A549 (cell line): ENCODE results near the gene EIF5A2. TPM values are rescaled to one million over a fixed set of nuclear protein-coding genes. Genes with fewer than 3 reads are reported as not detected.

ENCODE experiments used
- ATAC-seq, 2 experiments: fragments of 200-7000 bp in 1 of 2; fragments of >200 bp in 1 of 2; cut with Nextera tagmentation in 1 of 2; cut with Tn5 transposase in 1 of 2; 3 replicates each; pipeline versions ENCODE4 v1.8.0 to v1.9.1; 2018 to 2020; ENCODE audit warnings: mild to moderate bottlenecking in 1 of 2, moderate library complexity in 1 of 2
- CTCF ChIA-PET: fragments of 300-600 bp; sonication (Branson Sonifier 250); formaldehyde crosslinking; extraction: SDS; loops from one replicate; lab custom pipeline; 2021; ENCODE audit warnings: antibody characterized with exemption, inconsistent platforms; lab: Yijun Ruan, JAX
- POLR2A ChIA-PET: fragments of 350-600 bp; formaldehyde crosslinking; extraction: SDS; loops from one replicate; lab custom pipeline; 2021; ENCODE audit warnings: antibody characterized with exemption, inconsistent platforms; lab: Yijun Ruan, JAX
- DNase-seq, 2 experiments: peaks; one replicate each; pipeline versions ENCODE4 v3.0.0 to v3.0.0-alpha.2; 2011 to 2016; ENCODE audit warnings: low read depth in 1 of 2, low spot score in 1 of 2
- FAIRE-seq: peaks from 2 replicates; lab custom pipeline; 2011; peaks lifted over from hg19 to GRCh38; lab: Jason Lieb, UNC
- H3K27ac ChIP-seq, 2 experiments: fragments of >200 bp; sonication (Bioruptor Twin); formaldehyde crosslinking; 3 replicates each; pipeline ENCODE4 v1.5.1; 2016 to 2017
- H3K4me1 ChIP-seq: fragments of >200 bp; sonication (Bioruptor Twin); formaldehyde crosslinking; 3 replicates; pipeline ENCODE4 v1.6.1; 2016
- H3K4me2 ChIP-seq: fragments of >200 bp; sonication (Bioruptor Twin); formaldehyde crosslinking; 3 replicates; pipeline ENCODE4 v1.6.1; 2016
- H3K4me3 ChIP-seq: fragments of >200 bp; sonication (Bioruptor Twin); formaldehyde crosslinking; 3 replicates; pipeline ENCODE4 v1.5.1; 2016
- H3K9me3 ChIP-seq: fragments of >200 bp; sonication (Bioruptor Twin); formaldehyde crosslinking; 3 replicates; pipeline ENCODE4 v1.6.1; 2016
- ATOH8 ChIP-seq: fragments of 250-450 bp; sonication (Bioruptor Pico); IDR thresholded peaks from 2 replicates; pipeline ENCODE4 v1.5.0; 2020; ENCODE audit warnings: low read depth, mild to moderate bottlenecking, moderate library complexity
- BHLHE40 ChIP-seq: IDR thresholded peaks from 2 replicates; pipeline ENCODE4 v1.6.1; 2012; ENCODE audit warnings: low read depth, low read length, inconsistent platforms
- CHD2 ChIP-seq: fragments of 150-350 bp; IDR thresholded peaks from 2 replicates; pipeline ENCODE4 v1.6.1; 2014; ENCODE audit warnings: low read length; ENCODE audit not compliant: partially characterized antibody
- EHMT2 ChIP-seq: fragments of 200-600 bp; sonication (generic); IDR thresholded peaks from 2 replicates; pipeline ENCODE4 v1.6.1; 2016; ENCODE audit warnings: antibody characterized with exemption, low read depth, mild to moderate bottlenecking, moderate library complexity
- FOSL2 ChIP-seq, 2 experiments: fragments of 450-650 bp in 1 of 2; fragments of >200 bp in 1 of 2; sonication (Bioruptor Twin) in 1 of 2; formaldehyde crosslinking; IDR thresholded peaks; 2 replicates each; pipeline versions ENCODE4 v1.5.0 to v1.6.1; 2016 to 2020; ENCODE audit warnings: mild to moderate bottlenecking in 1 of 2, moderate library complexity in 1 of 2
- GATA3 ChIP-seq: IDR thresholded peaks from 2 replicates; pipeline ENCODE4 v1.6.1; 2012; ENCODE audit warnings: borderline replicate concordance
- HDAC2 ChIP-seq: fragments of 200-600 bp; sonication (generic); IDR thresholded peaks from 2 replicates; pipeline ENCODE4 v1.6.1; 2016
- HES2 ChIP-seq: fragments of >200 bp; sonication (Bioruptor Twin); formaldehyde crosslinking; IDR thresholded peaks from 2 replicates; pipeline ENCODE4 v1.6.1; 2016
- HOXA7 ChIP-seq: fragments of 250-450 bp; sonication (Bioruptor Pico); IDR thresholded peaks from 2 replicates; pipeline ENCODE4 v1.5.0; 2020; ENCODE audit warnings: mild to moderate bottlenecking, moderate library complexity
- JUNB ChIP-seq: fragments of >200 bp; sonication (Bioruptor Twin); formaldehyde crosslinking; IDR thresholded peaks from 2 replicates; pipeline ENCODE4 v1.6.1; 2016
- KDM5A ChIP-seq: fragments of 200-600 bp; sonication (generic); IDR thresholded peaks from 2 replicates; pipeline ENCODE4 v1.6.1; 2016; ENCODE audit warnings: antibody characterized with exemption, mild to moderate bottlenecking
- MAFK ChIP-seq: fragments of 450-650 bp; IDR thresholded peaks from 2 replicates; pipeline ENCODE4 v1.6.1; 2014; ENCODE audit not compliant: partially characterized antibody
- MAX ChIP-seq: IDR thresholded peaks from 2 replicates; pipeline ENCODE4 v1.6.1; 2012
- MYC ChIP-seq: IDR thresholded peaks from 2 replicates; pipeline ENCODE4 v1.6.1; 2012; ENCODE audit warnings: mild to moderate bottlenecking, inconsistent platforms, low read length, improper control_type of control experiment, borderline replicate concordance
- POLR2A ChIP-seq: IDR thresholded peaks from 2 replicates; pipeline ENCODE4 v1.6.1; 2012; ENCODE audit warnings: mild to moderate bottlenecking, low read length
- RARB ChIP-seq: fragments of 250-450 bp; sonication (Bioruptor Pico); IDR thresholded peaks from 2 replicates; pipeline ENCODE4 v1.8.0; 2021; ENCODE audit warnings: mild to moderate bottlenecking, moderate library complexity
- RCOR1 ChIP-seq: fragments of 150-350 bp; IDR thresholded peaks from 2 replicates; pipeline ENCODE4 v1.6.1; 2014; ENCODE audit warnings: antibody characterized with exemption, low read length, low read depth
- RNF2 ChIP-seq: fragments of 200-600 bp; sonication (generic); IDR thresholded peaks from 2 replicates; pipeline ENCODE4 v1.6.1; 2016; ENCODE audit warnings: low read depth, mild to moderate bottlenecking, antibody characterized with exemption, moderate library complexity, borderline replicate concordance
- SMC3 ChIP-seq: fragments of >200 bp; sonication (Bioruptor Twin); formaldehyde crosslinking; IDR thresholded peaks from 3 replicates; pipeline ENCODE4 v1.6.1; 2018; ENCODE audit warnings: inconsistent platforms
- TP53 ChIP-seq: fragments of 250-450 bp; sonication (Bioruptor Pico); IDR thresholded peaks from 2 replicates; pipeline ENCODE4 v1.5.0; 2021; ENCODE audit warnings: mild to moderate bottlenecking, moderate library complexity
- ZC3H11A ChIP-seq: fragments of 450-650 bp; IDR thresholded peaks from 2 replicates; pipeline ENCODE4 v1.6.1; 2014; ENCODE audit warnings: antibody characterized with exemption, mild to moderate bottlenecking
- ZNF302 ChIP-seq: fragments of 250-450 bp; sonication (Bioruptor Pico); IDR thresholded peaks from 2 replicates; pipeline ENCODE4 v1.9.0; 2021; ENCODE audit warnings: inconsistent platforms, mild to moderate bottlenecking, moderate library complexity
- ZSCAN20 ChIP-seq: fragments of 250-450 bp; sonication (Bioruptor Pico); IDR thresholded peaks from 2 replicates; pipeline ENCODE4 v1.8.0; 2022; ENCODE audit warnings: mild to moderate bottlenecking, moderate library complexity
- WGBS: methylation state at CpG from one replicate; pipeline ENCODE4 v1.1.6; 2017; ENCODE audit errors: missing lambda C conversion rate; 5-methylcytosine and 5-hydroxymethylcytosine counted together
- polyA plus RNA-seq, 4 experiments: library from polyadenylated mRNA; depleted of rRNA in 3 of 4; stranded (reverse); fragments of >200 nt; fragmentation: RNase III in 1 of 4; extraction: RNeasy Plus Mini Kit Qiagen cat#74134 plus additional on column Dnase treatment in 1 of 4; gene quantifications; 2 replicates in 3 of 4; 3 replicates in 1 of 4; pipeline ENCODE4 v1.2.3, GENCODE V29; 2011 to 2017
- TF ChIP-seq, protein P1 (sequence below): fragments of 150-350 bp; IDR thresholded peaks from 2 replicates; pipeline ENCODE4 v1.6.1; 2014; ENCODE audit warnings: low read depth, mild to moderate bottlenecking, low read length
- TF ChIP-seq, protein P2 (sequence below): IDR thresholded peaks from 2 replicates; pipeline ENCODE4 v1.6.1; 2012; ENCODE audit warnings: low read depth, borderline replicate concordance

EIF5A2 gene
- polyA plus RNA-seq, 2 of the 4 experiments (the other 2 are of a cell fraction) = 7.9 to 15.2 TPM

- CTCF ChIA-PET = no interaction called here
- no peak for FAIRE-seq
These were observed 49.8 kb downstream of the EIF5A2 start for GRCh38 chr3:170858599-170858998.

GRCh38 chr3:170852324-170852723, 56.1 kb downstream of the EIF5A2 start:
- Histone ChIP-seq H3K4me3 (no peak overlapping the region), H3K4me2 (no peak overlapping the region), H3K27ac (no peak overlapping the region), H3K9me3 (no peaks in the 10 kb centered on the region), H3K4me1 (no peaks in the 10 kb centered on the region)
- DNase-seq (no peak), FAIRE-seq (no peak), ATAC-seq (no peak)
- CTCF ChIA-PET = interaction anchor here (1.0 to 3.6 kb wide), 3 partner anchors 11 to 41 kb away, joined by 3 to 13 read pairs (median 5); no protein-coding TSS in a partner anchor
- no peak for TF ChIP-seq GATA3
- TF ChIP-seq HOXA7 (CRISPR knock-in tag) = no peak
- no peak for TF ChIP-seq MAX
- TF ChIP-seq RCOR1 = no peak
- TF ChIP-seq EHMT2 = no peak
- no peak for TF ChIP-seq HDAC2
- TF ChIP-seq ATOH8 = no peak
- TF ChIP-seq RARB (CRISPR knock-in tag) = no peak
- TF ChIP-seq FOSL2 (IDR thresholded peaks at IDR 0.05) = no peak
- no peak for TF ChIP-seq FOSL2 (CRISPR knock-in tag; IDR thresholded peaks at IDR 0.05)
- TF ChIP-seq MAFK = no peak
- TF ChIP-seq MYC = no peak
- TF ChIP-seq POLR2A = no peak
- no peak for TF ChIP-seq ZSCAN20
- TF ChIP-seq, protein P1, sequence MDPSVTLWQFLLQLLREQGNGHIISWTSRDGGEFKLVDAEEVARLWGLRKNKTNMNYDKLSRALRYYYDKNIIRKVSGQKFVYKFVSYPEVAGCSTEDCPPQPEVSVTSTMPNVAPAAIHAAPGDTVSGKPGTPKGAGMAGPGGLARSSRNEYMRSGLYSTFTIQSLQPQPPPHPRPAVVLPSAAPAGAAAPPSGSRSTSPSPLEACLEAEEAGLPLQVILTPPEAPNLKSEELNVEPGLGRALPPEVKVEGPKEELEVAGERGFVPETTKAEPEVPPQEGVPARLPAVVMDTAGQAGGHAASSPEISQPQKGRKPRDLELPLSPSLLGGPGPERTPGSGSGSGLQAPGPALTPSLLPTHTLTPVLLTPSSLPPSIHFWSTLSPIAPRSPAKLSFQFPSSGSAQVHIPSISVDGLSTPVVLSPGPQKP = no peak
- POLR2A ChIA-PET = interaction anchor here (0.7 kb wide), 1 partner anchor 56 kb away, joined by 3 read pairs; no protein-coding TSS in a partner anchor
- 58% methylated on average over 4 of the region's 4 CpGs for WGBS

More at GRCh38 chr3:170858599-170858998, 49.8 kb downstream of the EIF5A2 start:
- DNase-seq (no peak), ATAC-seq (no peak)
- Histone ChIP-seq H3K9me3 (no peaks in the 10 kb centered on the region), H3K4me1 (no peaks in the 10 kb centered on the region), H3K27ac (no peak overlapping the region), H3K4me3 (no peak overlapping the region), H3K4me2 (no peak overlapping the region)
- WGBS = 81% methylated on average over 5 of the region's 5 CpGs
- TF ChIP-seq JUNB (no peak), RNF2 (no peak), BHLHE40 (no peak), ZSCAN20 (no peak), CHD2 (no peak), KDM5A (no peak), MAFK (no peak), TP53 (CRISPR knock-in tag) (no peak), ATOH8 (no peak), ZNF302 (CRISPR knock-in tag) (no peak), HES2 (no peak), GATA3 (no peak), ZC3H11A (no peak), RARB (CRISPR knock-in tag) (no peak), SMC3 (no peak), MAX (no peak)
- TF ChIP-seq, protein P1 = no peak
- TF ChIP-seq, protein P2, sequence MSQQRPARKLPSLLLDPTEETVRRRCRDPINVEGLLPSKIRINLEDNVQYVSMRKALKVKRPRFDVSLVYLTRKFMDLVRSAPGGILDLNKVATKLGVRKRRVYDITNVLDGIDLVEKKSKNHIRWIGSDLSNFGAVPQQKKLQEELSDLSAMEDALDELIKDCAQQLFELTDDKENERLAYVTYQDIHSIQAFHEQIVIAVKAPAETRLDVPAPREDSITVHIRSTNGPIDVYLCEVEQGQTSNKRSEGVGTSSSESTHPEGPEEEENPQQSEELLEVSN = no peak
- POLR2A ChIA-PET = no interaction called here
